Upper lobe of left lung (tissue), 6 donors: ENCODE data around the gene CNOT11. TPM values are rescaled to one million over a fixed set of nuclear protein-coding genes. Genes with fewer than 3 reads are reported as not detected.

ENCODE experiments used
- ATAC-seq, 2 donors: fragments of 200-7000 bp; cut with Tn5 transposase; one replicate each; pipeline ENCODE4 v1.9.1; 2022; ENCODE audit warnings: mild to moderate bottlenecking in 2 of 2, moderate library complexity in 2 of 2; ENCODE audit not compliant: low FRiP score in 2 of 2
- DNase-seq, 2 donors: peaks; one replicate each; pipeline ENCODE4 v3.0.0-alpha.2; 2019 to 2020
- H3K27ac ChIP-seq, 4 donors: fragments of 200-600 bp; sonication (generic); one replicate each; pipeline ENCODE4 v1.5.1; 2016 to 2019
- H3K27me3 ChIP-seq, 4 donors: fragments of 200-600 bp; sonication (generic); one replicate each; pipeline ENCODE4 v1.5.1; 2017 to 2019
- H3K36me3 ChIP-seq, 4 donors: fragments of 200-600 bp; sonication (generic); one replicate each; pipeline ENCODE4 v1.5.1; 2016 to 2019
- H3K4me1 ChIP-seq, 4 donors: fragments of 200-600 bp; sonication (generic); one replicate each; pipeline ENCODE4 v1.5.1; 2018 to 2019
- H3K4me3 ChIP-seq, 4 donors: fragments of 200-600 bp; sonication (generic); one replicate each; pipeline ENCODE4 v1.5.1; 2017 to 2019; ENCODE audit warnings: mild to moderate bottlenecking in 2 of 4, moderate library complexity in 1 of 4
- H3K9me3 ChIP-seq, 4 donors: fragments of 200-600 bp; sonication (generic); one replicate each; pipeline ENCODE4 v1.5.1; 2018 to 2019
- EP300 ChIP-seq, 4 donors: sonication (generic); formaldehyde crosslinking; IDR thresholded peaks; one replicate each; pipeline ENCODE4 v1.5.1; 2017; ENCODE audit warnings: antibody characterized with exemption in 4 of 4, control low read depth in 2 of 4
- POLR2A ChIP-seq, 4 donors: fragments of 450-650 bp; IDR thresholded peaks; one replicate each; pipeline ENCODE4 v1.5.1; 2016 to 2017; ENCODE audit warnings: antibody characterized with exemption in 4 of 4, mild to moderate bottlenecking in 2 of 4
- POLR2AphosphoS5 ChIP-seq, 2 donors: sonication (generic); formaldehyde crosslinking; IDR thresholded peaks; one replicate each; pipeline ENCODE4 v1.5.1; 2017; ENCODE audit warnings: antibody characterized with exemption in 2 of 2
- WGBS, 2 donors: methylation state at CpG; one replicate each; pipeline ENCODE4 v1.1.5; 2017 to 2018; 5-methylcytosine and 5-hydroxymethylcytosine counted together
- total RNA-seq, 6 donors: library from RNA; depleted of rRNA in 4 of 6; stranded (reverse); fragments of >200 nt in 4 of 6; gene quantifications; one replicate each; pipeline versions ENCODE4 v1.1.0 to v1.2.1, GENCODE V29; 2016 to 2021
- TF ChIP-seq, protein P1 (sequence below), 6 experiments: fragments of 450-650 bp in 4 of 6; fragments of 200-600 bp in 2 of 6; sonication (generic) in 2 of 6; IDR thresholded peaks; one replicate each; pipeline ENCODE4 v1.5.1; 2016 to 2019; ENCODE audit warnings: antibody characterized with exemption in 6 of 6
- donor health status: DM: no; HTN: no; CAD: no; lungs with moderate emphysema.
- donor health status: DM: no; HTN: yes; CAD: no; lungs with severe emphysema.

The CNOT11 gene
- total RNA-seq, 6 donors from 2014 or later: 15.9 to 49.1 (median 30.4) TPM

DNA sequence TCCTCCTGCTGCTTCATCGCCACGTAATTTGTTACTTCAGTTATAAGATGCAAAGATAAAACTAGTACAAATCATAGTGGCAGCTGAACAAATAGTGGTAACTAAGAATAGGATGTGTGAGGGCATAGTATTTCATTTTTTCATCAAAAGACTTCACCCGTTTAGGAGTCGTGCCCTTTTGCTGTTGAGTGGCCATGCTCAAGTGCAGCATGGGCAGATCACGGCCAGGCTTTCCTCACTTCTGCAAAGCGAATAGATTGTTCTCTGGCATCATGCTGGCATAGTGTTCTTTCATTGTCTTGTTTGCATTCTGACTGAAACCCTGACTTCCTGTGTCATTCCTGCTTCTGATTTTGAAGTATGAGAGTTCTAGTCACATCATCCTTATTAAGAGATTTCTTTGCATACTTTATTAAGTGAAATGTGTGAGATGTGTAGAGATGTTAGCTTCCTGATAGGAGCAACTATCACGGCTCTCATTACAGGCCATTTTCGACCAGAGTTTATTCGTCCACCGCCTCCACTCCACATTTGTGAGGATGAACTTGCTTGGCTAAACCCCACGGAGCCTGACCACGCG lies 11.8 kb downstream of the CNOT11 start:
- peaks cover 19 to 82% (median 54%) of the 10 kb centered on the region in 4 donors for H3K36me3 ChIP-seq
- H3K27ac ChIP-seq: no peak overlapping the region
- TF ChIP-seq POLR2A (IDR thresholded peaks at IDR 0.05): no peak
- TF ChIP-seq, protein P1, sequence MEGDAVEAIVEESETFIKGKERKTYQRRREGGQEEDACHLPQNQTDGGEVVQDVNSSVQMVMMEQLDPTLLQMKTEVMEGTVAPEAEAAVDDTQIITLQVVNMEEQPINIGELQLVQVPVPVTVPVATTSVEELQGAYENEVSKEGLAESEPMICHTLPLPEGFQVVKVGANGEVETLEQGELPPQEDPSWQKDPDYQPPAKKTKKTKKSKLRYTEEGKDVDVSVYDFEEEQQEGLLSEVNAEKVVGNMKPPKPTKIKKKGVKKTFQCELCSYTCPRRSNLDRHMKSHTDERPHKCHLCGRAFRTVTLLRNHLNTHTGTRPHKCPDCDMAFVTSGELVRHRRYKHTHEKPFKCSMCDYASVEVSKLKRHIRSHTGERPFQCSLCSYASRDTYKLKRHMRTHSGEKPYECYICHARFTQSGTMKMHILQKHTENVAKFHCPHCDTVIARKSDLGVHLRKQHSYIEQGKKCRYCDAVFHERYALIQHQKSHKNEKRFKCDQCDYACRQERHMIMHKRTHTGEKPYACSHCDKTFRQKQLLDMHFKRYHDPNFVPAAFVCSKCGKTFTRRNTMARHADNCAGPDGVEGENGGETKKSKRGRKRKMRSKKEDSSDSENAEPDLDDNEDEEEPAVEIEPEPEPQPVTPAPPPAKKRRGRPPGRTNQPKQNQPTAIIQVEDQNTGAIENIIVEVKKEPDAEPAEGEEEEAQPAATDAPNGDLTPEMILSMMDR (IDR thresholded peaks at IDR 0.05): no peak
- TF ChIP-seq EP300 (IDR thresholded peaks at IDR 0.05): no peak
- no peak for TF ChIP-seq POLR2AphosphoS5 (IDR thresholded peaks at IDR 0.05)
- peaks cover 0 to 5% (median 2%) of the 10 kb centered on the region in 4 donors for H3K4me1 ChIP-seq
- 86 to 89% methylated on average over 13 of the region's 13 CpGs for WGBS, 2 donors
- H3K4me3 ChIP-seq: no peak overlapping the region
- no peak for ATAC-seq
- no peaks in the 10 kb centered on the region for H3K9me3 ChIP-seq
- H3K27me3 ChIP-seq: no peaks in the 10 kb centered on the region
- no peak for DNase-seq

GRCh38 chr2:101265893-101266499 lies 13.3 kb downstream of the CNOT11 start:
- Histone ChIP-seq H3K36me3 (peaks cover 24 to 92% (median 59%) of the 10 kb centered on the region in 4 donors), H3K27ac (no peak overlapping the region), H3K27me3 (no peaks in the 10 kb centered on the region), H3K4me3 (no peak overlapping the region), H3K4me1 (no peaks in the 10 kb centered on the region), H3K9me3 (no peaks in the 10 kb centered on the region)
- TF ChIP-seq POLR2AphosphoS5 (IDR thresholded peaks at IDR 0.05): no peak
- TF ChIP-seq, protein P1 (IDR thresholded peaks at IDR 0.05): no peak
- peak; percentile 18 to 63 for DNase-seq
- 75 to 80% methylated on average over 11 of the region's 11 CpGs for WGBS, 2 donors
- no peak for ATAC-seq

GRCh38 chr2:101267671-101268656 lies 15.3 kb downstream of the CNOT11 start:
- H3K36me3 ChIP-seq: peaks cover 24 to 98% (median 58%) of the 10 kb centered on the region in 4 donors
- no peaks in the 10 kb centered on the region for H3K4me1 ChIP-seq
- no peaks in the 10 kb centered on the region for H3K9me3 ChIP-seq
- no peak for DNase-seq
- H3K4me3 ChIP-seq: no peak overlapping the region
- ATAC-seq: no peak
- 62 to 67% methylated on average over 15 of the region's 15 CpGs for WGBS, 2 donors
- no peaks in the 10 kb centered on the region for H3K27me3 ChIP-seq
- TF ChIP-seq EP300 (IDR thresholded peaks at IDR 0.05) (no peak), POLR2A (IDR thresholded peaks at IDR 0.05) (no peak), POLR2AphosphoS5 (IDR thresholded peaks at IDR 0.05) (no peak)
- TF ChIP-seq, protein P1 (IDR thresholded peaks at IDR 0.05): no peak
- no peak overlapping the region for H3K27ac ChIP-seq

DNA sequence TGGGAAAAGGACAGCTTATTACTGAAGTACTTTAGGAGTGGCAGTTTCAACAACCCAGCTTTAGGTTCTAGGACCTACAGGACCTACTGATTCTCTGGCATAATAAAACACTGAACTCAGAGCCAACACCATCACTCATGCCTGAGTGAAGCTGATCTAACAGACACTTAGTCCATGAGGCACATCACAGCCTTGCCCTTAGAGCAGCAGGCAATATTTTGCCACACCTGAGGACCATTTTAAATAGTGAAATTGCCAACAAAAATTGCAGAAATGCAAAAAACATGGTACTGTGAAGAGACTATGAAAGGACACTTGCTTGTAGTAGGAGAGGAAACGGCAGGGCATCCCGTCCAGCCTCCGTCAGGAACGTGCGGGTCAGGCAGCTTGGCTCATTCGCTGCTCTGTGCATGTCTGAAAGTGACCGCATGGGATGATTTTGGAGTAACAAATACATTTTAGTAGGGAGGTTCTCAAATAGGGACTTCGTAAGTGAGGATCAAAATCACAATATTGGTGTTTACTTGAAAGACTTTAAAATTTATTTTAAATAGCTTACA lies 18.1 kb downstream of the CNOT11 start:
- no peak overlapping the region for H3K27ac ChIP-seq
- H3K9me3 ChIP-seq: no peaks in the 10 kb centered on the region
- peaks cover 20 to 89% (median 49%) of the 10 kb centered on the region in 4 donors for H3K36me3 ChIP-seq
- no peaks in the 10 kb centered on the region for H3K4me1 ChIP-seq
- DNase-seq (peak in 1 of 2 donors; percentile 24), ATAC-seq (no peak)
- H3K4me3 ChIP-seq: no peak overlapping the region
- 91 to 98% methylated on average over 8 of the region's 8 CpGs for whole genome bisulfite sequencing, 2 donors
- no peak for TF ChIP-seq POLR2AphosphoS5 (IDR thresholded peaks at IDR 0.05)
- TF ChIP-seq, protein P1 (IDR thresholded peaks at IDR 0.05): no peak
- no peak for TF ChIP-seq EP300 (IDR thresholded peaks at IDR 0.05)
- no peak for TF ChIP-seq POLR2A (IDR thresholded peaks at IDR 0.05)
- no peaks in the 10 kb centered on the region for H3K27me3 ChIP-seq
